AG04450 (cell line): Measurements from ENCODE around the gene DNAI7. TPM values are rescaled to one million over a fixed set of nuclear protein-coding genes. Genes with fewer than 3 reads are reported as not detected.

ENCODE experiments used
- CTCF ChIA-PET: fragments of 300-600, 350-600 bp; formaldehyde crosslinking; extraction: SDS; loops from one replicate; lab custom pipeline; 2022; ENCODE audit warnings: antibody characterized with exemption, inconsistent platforms; lab: Charles Lee
- POLR2A ChIA-PET: fragments of 350-600 bp; formaldehyde crosslinking; extraction: SDS; loops from one replicate; lab custom pipeline; 2021; ENCODE audit warnings: antibody characterized with exemption, inconsistent platforms; lab: Yijun Ruan, JAX
- DNase-seq: peaks from one replicate; pipeline ENCODE4 v3.0.0-alpha.2; 2011; ENCODE audit warnings: low read depth, low spot score
- H3K27ac ChIP-seq: one replicate; pipeline ENCODE4 v1.5.1; 2012; ENCODE audit warnings: low read depth, low read length, control low read depth
- H3K27me3 ChIP-seq: one replicate; pipeline ENCODE4 v1.6.0; 2012; ENCODE audit warnings: low read length; ENCODE audit not compliant: control insufficient read depth, insufficient read depth
- H3K4me3 ChIP-seq: 2 replicates; pipeline ENCODE4 v1.5.1; 2011; ENCODE audit warnings: mild to moderate bottlenecking, low read depth, low read length, control low read depth
- H3K9me3 ChIP-seq: 2 replicates; pipeline ENCODE4 v1.5.1; 2012; ENCODE audit warnings: low read length; ENCODE audit not compliant: control insufficient read depth, insufficient read depth
- CTCF ChIP-seq: IDR thresholded peaks from 2 replicates; pipeline ENCODE4 v1.5.1; 2011; ENCODE audit warnings: low read depth, low read length, control low read depth, inconsistent platforms
- polyA plus RNA-seq: library from polyadenylated mRNA; depleted of rRNA; stranded (reverse); fragments of >200 nt; gene quantifications from 2 replicates; pipeline ENCODE4 v1.2.3, GENCODE V29; 2011

Gene DNAI7
- polyA plus RNA-seq, 1 experiment = 0.26 TPM

- ChIA-PET CTCF (interaction anchor here (0.6 to 2.4 kb wide), 36 partner anchors 9 to 450 kb away, joined by 3 to 20 read pairs (median 4); partner anchors contain the start of genes DNAI7, ETFRF1 and KRAS), POLR2A (interaction anchor here (0.8 to 1.1 kb wide), 3 partner anchors 9 to 144 kb away, joined by 3 to 4 read pairs (median 3); partner anchors contain the start of genes DNAI7, ETFRF1 and KRAS)
- TF ChIP-seq CTCF = peak; percentile 68
- Histone ChIP-seq H3K4me3 (no peak overlapping the region), H3K27ac (no peak overlapping the region), H3K27me3 (no peaks in the 10 kb centered on the region), H3K9me3 (no peaks in the 10 kb centered on the region)
- no peak for DNase-seq
These were observed 46.4 kb upstream of the DNAI7 start for GRCh38 chr12:25241167-25242020.

- POLR2A ChIA-PET = interaction anchor here (1.2 kb wide), 1 partner anchor 14 kb away, joined by 3 read pairs; the partner anchor contains the start of gene KRAS
- H3K27ac ChIP-seq = no peak overlapping the region
These were observed 41.7 kb upstream of the DNAI7 start for GRCh38 chr12:25236626-25237025.

GRCh38 chr12:25236190-25236589 lies 41.2 kb upstream of the DNAI7 start:
- ChIA-PET POLR2A (interaction anchor here (1.2 kb wide), 1 partner anchor 15 kb away, joined by 3 read pairs; the partner anchor contains the start of gene KRAS), CTCF (no interaction called here)
- H3K27ac ChIP-seq = no peak overlapping the region
- no peak for TF ChIP-seq CTCF
- no peak for DNase-seq
- no peaks in the 10 kb centered on the region for H3K9me3 ChIP-seq
- H3K4me3 ChIP-seq = no peak overlapping the region
- H3K27me3 ChIP-seq = no peaks in the 10 kb centered on the region

More at GRCh38 chr12:25236626-25237025, 41.7 kb upstream of the DNAI7 start:
- H3K4me3 ChIP-seq = no peak overlapping the region
- CTCF ChIA-PET = interaction anchor here (1.6 kb wide), 1 partner anchor 861 kb away, joined by 4 read pairs; no protein-coding TSS in a partner anchor
- DNase-seq = no peak
- H3K27me3 ChIP-seq = no peaks in the 10 kb centered on the region
- no peaks in the 10 kb centered on the region for H3K9me3 ChIP-seq
- TF ChIP-seq CTCF = no peak

GRCh38 chr12:25213338-25213737 lies 18.4 kb upstream of the DNAI7 start:
- no peaks in the 10 kb centered on the region for H3K27me3 ChIP-seq
- POLR2A ChIA-PET = no interaction called here
- no peak for TF ChIP-seq CTCF
- no peak overlapping the region for H3K4me3 ChIP-seq
- H3K9me3 ChIP-seq = no peaks in the 10 kb centered on the region
- no peak overlapping the region for H3K27ac ChIP-seq
- DNase-seq = no peak
- CTCF ChIA-PET = no interaction called here

- no peak overlapping the region for H3K27ac ChIP-seq
- CTCF ChIA-PET = no interaction called here
- no peak for TF ChIP-seq CTCF
These were observed 13.6 kb upstream of the DNAI7 start for GRCh38 chr12:25208554-25208953.

More at GRCh38 chr12:25208554-25208953, 13.6 kb upstream of the DNAI7 start:
- DNase-seq = no peak
- Histone ChIP-seq H3K4me3 (no peak overlapping the region), H3K9me3 (no peaks in the 10 kb centered on the region), H3K27me3 (no peaks in the 10 kb centered on the region)
- POLR2A ChIA-PET = no interaction called here
